Thymus (tissue), 14 donors: Measurements from ENCODE around the gene CALR3. TPM values are rescaled to one million over a fixed set of nuclear protein-coding genes. Genes with fewer than 3 reads are reported as not detected.
"Not testable (repeated sequence)": the region's sequence is repeated elsewhere in the genome, so short reads cannot be mapped to it uniquely, and the experiment has no call there.

Experiments
- DNase-seq, 9 donors: peaks; one replicate each; pipeline ENCODE4 v3.0.0-alpha.2; 2013; ENCODE audit warnings: low spot score in 9 of 9, low read depth in 6 of 9, missing footprints in 1 of 9
- H3K27ac ChIP-seq, 2 donors: one replicate each; pipeline ENCODE4 v1.5.1; 2013; ENCODE audit warnings: control low read depth in 1 of 2, low read depth in 1 of 2, low read length in 1 of 2, mild to moderate bottlenecking in 1 of 2, moderate library complexity in 1 of 2
- H3K27me3 ChIP-seq, 2 donors: one replicate each; pipeline ENCODE4 v1.5.1; 2013; ENCODE audit warnings: low read length in 1 of 2; ENCODE audit not compliant: control insufficient read depth in 2 of 2, insufficient read depth in 1 of 2
- H3K36me3 ChIP-seq, 2 donors: one replicate each; pipeline ENCODE4 v1.5.1; 2013; ENCODE audit warnings: low read length in 1 of 2, mild to moderate bottlenecking in 1 of 2, moderate library complexity in 1 of 2; ENCODE audit not compliant: control insufficient read depth in 2 of 2, insufficient read depth in 2 of 2
- H3K4me1 ChIP-seq, 2 donors: one replicate each; pipeline ENCODE4 v1.5.1; 2013; ENCODE audit warnings: low read length in 2 of 2; ENCODE audit not compliant: control insufficient read depth in 2 of 2, insufficient read depth in 2 of 2
- H3K4me3 ChIP-seq, 2 donors: one replicate each; pipeline ENCODE4 v1.5.1; 2013; ENCODE audit warnings: low read length in 2 of 2, control low read depth in 1 of 2, mild to moderate bottlenecking in 1 of 2
- H3K9me3 ChIP-seq, 2 donors: one replicate each; pipeline ENCODE4 v1.5.1; 2013; ENCODE audit warnings: low read length in 1 of 2, mild to moderate bottlenecking in 1 of 2; ENCODE audit not compliant: control insufficient read depth in 2 of 2, insufficient read depth in 1 of 2
- WGBS: extraction: QIAGEN DNeasy Blood & Tissue Kit; methylation state at CpG from one replicate; pipeline ENCODE4 v1.1.7; 2013; 5-methylcytosine and 5-hydroxymethylcytosine counted together
- long read RNA-seq, 10 donors: transcript quantifications; one replicate each; lab custom pipeline, GENCODE V29; 2026
- polyA plus RNA-seq: library from polyadenylated mRNA; stranded (reverse); fragments of 200-250 nt; gene quantifications from one replicate; pipeline ENCODE4 v1.2.3, GENCODE V29; 2013
- total RNA-seq: library from RNA; stranded (reverse); fragments of 120-200 nt; gene quantifications from one replicate; pipeline ENCODE4 v1.2.4, GENCODE V29; 2013
- donor health status: healthy.

The CALR3 gene
- total RNA-seq, result 0.05 TPM
- 0.09 TPM for polyA plus RNA-seq
- long read RNA-seq, donor 1, result 0 reads
- long read RNA-seq, donor 2, result 0 reads
- long read RNA-seq, donor 3, result 0 reads
- long read RNA-seq, donor 4, result 0 reads
- long read RNA-seq, donor 5, result 0 reads
- long read RNA-seq, donor 6, result 0 reads
- long read RNA-seq, donor 7, result 0 reads
- long read RNA-seq, donor 8, result 0 reads
- long read RNA-seq, donor 9, result 0 reads
- long read RNA-seq, donor 10, result 0 reads

GRCh38 chr19:16495982-16496612, at the start of gene CALR3, which contains the start of gene C19orf44:
Gene CALR3 (minus strand): TSS chr19:16496167. CDS start chr19:16496129, 38 bp downstream.
Gene C19orf44 (plus strand): TSS chr19:16496394. CDS start chr19:16500793, 4,399 bp downstream.
- H3K27me3 ChIP-seq, result no peaks in the 10 kb centered on the region
- peak within 1 kb of the TSS in 1 of 2 donors; percentile 26 for H3K27ac ChIP-seq
- H3K4me1 ChIP-seq, result peaks cover 7 to 11% of the 10 kb centered on the region in 2 donors
- WGBS, result under 1% methylated on average over 52 of the region's 52 CpGs
- peak within 1 kb of the TSS; percentile 59 to 68 for H3K4me3 ChIP-seq
- no peaks in the 10 kb centered on the region for H3K9me3 ChIP-seq
- peak; percentile 90 to 99 (median 97) for DNase-seq
- H3K36me3 ChIP-seq, result peaks cover 3 to 5% of the 10 kb centered on the region in 2 donors

GRCh38 chr19:16544473-16545231, 48.7 kb upstream of the CALR3 start:
- Histone ChIP-seq H3K36me3 (peaks cover 8 to 13% of the 10 kb centered on the region in 2 donors), H3K4me1 (peaks cover 13 to 43% of the 10 kb centered on the region in 2 donors), H3K27ac (no peak overlapping the region), H3K9me3 (no peaks in the 10 kb centered on the region), H3K27me3 (no peaks in the 10 kb centered on the region), H3K4me3 (no peak overlapping the region)
- 96% methylated on average over 11 of the region's 11 CpGs for WGBS
- DNase-seq, result no peak

DNA sequence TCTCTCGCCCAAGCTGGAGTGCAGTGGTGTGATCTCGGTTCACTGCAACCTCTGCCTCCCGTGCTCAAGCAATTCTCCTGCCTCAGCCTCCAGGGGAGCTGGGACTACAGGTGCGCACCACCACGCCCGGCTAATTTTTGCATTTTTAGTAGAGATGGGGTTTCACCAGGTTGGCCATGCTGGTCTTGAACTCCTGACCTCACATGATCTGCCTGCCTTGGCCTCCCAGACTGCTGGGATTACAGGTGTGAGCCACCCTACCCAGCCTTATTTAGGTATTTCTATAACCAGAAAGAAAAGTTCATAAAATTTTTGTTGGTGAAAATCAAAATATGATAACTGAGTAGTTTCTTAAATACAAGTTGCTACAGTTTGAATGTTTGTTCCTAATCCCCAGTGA, 47.8 kb upstream of the CALR3 start:
- Histone ChIP-seq H3K36me3 (peaks cover 11 to 21% of the 10 kb centered on the region in 2 donors), H3K4me1 (peaks cover 15 to 39% of the 10 kb centered on the region in 2 donors)
- not testable (repeated sequence) for H3K9me3 ChIP-seq, H3K4me3 ChIP-seq, DNase-seq, H3K27me3 ChIP-seq, H3K27ac ChIP-seq
- WGBS, result 96% methylated on average over 6 of the region's 6 CpGs

DNA sequence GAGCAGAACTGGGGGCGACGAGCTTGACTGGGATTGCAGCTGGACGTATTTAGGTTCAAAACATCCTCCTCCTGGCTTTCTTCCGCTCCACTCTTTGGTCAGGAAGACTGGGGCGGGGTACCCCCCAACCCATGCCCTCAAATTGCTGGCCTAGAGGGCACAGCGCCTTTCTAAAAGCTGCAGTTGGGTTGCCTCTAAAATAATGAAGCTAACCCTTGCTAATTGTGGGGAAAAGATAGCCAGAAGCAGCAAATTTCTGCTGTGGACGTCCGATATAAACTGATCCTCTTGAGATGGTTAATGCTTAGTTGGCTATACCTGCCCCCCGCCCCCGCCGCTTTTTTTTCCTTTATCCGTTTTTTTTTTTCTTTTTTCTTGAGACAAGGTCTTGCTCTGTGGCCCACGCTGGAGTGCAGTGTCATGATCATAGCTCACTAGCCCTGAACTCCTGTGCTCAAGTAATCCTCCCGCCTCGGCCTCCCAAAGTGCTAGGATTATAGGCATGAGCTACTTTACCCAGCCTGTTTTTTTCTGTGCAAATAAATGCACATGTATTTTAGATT, 47.0 kb upstream of the CALR3 start:
- no peak for DNase-seq
- Histone ChIP-seq H3K4me3 (peak overlapping the region; percentile 84 to 98), H3K4me1 (peaks cover 15 to 33% of the 10 kb centered on the region in 2 donors), H3K9me3 (no peaks in the 10 kb centered on the region), H3K27ac (peak overlapping the region; percentile 87 to 91), H3K36me3 (peaks cover 16 to 25% of the 10 kb centered on the region in 2 donors), H3K27me3 (no peaks in the 10 kb centered on the region)
- 8% methylated on average over 15 of the region's 15 CpGs for WGBS

- WGBS, result under 1% methylated on average over 108 of the region's 108 CpGs
- Histone ChIP-seq H3K36me3 (peaks cover 23 to 32% of the 10 kb centered on the region in 2 donors), H3K27ac (peak within 1 kb of the TSS; percentile 87 to 91), H3K4me3 (peak within 1 kb of the TSS; percentile 84 to 98), H3K4me1 (peaks cover 15 to 31% of the 10 kb centered on the region in 2 donors), H3K27me3 (no peaks in the 10 kb centered on the region), H3K9me3 (no peaks in the 10 kb centered on the region)
- DNase-seq, result peak; percentile 84 to 98 (median 92)
These were observed 46.3 kb upstream of the CALR3 start, which contains the start of gene CHERP for GRCh38 chr19:16542045-16542909. Gene CHERP (minus strand): TSS chr19:16542437. CDS start chr19:16542378, 59 bp downstream.

- peak overlapping the region; percentile 71 to 77 for H3K27ac ChIP-seq
- WGBS, result 3% methylated on average over 29 of the region's 29 CpGs
- DNase-seq, result peak in 2 of 9 donors; percentile 8 to 13
- no peaks in the 10 kb centered on the region for H3K9me3 ChIP-seq
- peaks cover 30 to 37% of the 10 kb centered on the region in 2 donors for H3K36me3 ChIP-seq
- H3K4me3 ChIP-seq, result peak overlapping the region; percentile 84 to 98
- H3K4me1 ChIP-seq, result peaks cover 15 to 31% of the 10 kb centered on the region in 2 donors
- H3K27me3 ChIP-seq, result no peaks in the 10 kb centered on the region
These were observed 45.6 kb upstream of the CALR3 start for GRCh38 chr19:16541526-16542044.

GRCh38 chr19:16540948-16541347, 45.0 kb upstream of the CALR3 start:
- no peak for DNase-seq
- Histone ChIP-seq H3K36me3 (peaks cover 36 to 43% of the 10 kb centered on the region in 2 donors), H3K9me3 (no peaks in the 10 kb centered on the region), H3K27ac (no peak overlapping the region), H3K27me3 (no peaks in the 10 kb centered on the region), H3K4me1 (peaks cover 15 to 31% of the 10 kb centered on the region in 2 donors), H3K4me3 (peak overlapping the region; percentile 84 to 98)
- 95% methylated on average over 12 of the region's 12 CpGs for WGBS

- Histone ChIP-seq H3K4me3 (no peak overlapping the region), H3K36me3 (peaks cover 72 to 75% of the 10 kb centered on the region in 2 donors), H3K27ac (no peak overlapping the region), H3K9me3 (no peaks in the 10 kb centered on the region), H3K27me3 (no peaks in the 10 kb centered on the region), H3K4me1 (peaks cover 11 to 12% of the 10 kb centered on the region in 2 donors)
- DNase-seq, result no peak
- 99% methylated on average over 13 of the region's 13 CpGs for WGBS
These were observed 41.1 kb upstream of the CALR3 start for GRCh38 chr19:16537111-16537510.
